GM21825 (cell line): ENCODE data around the gene CEP72.
A peak's percentile ranks its signal among the peaks of the same experiment; 100 is the strongest.
"Not testable (repeated sequence)": the region's sequence is repeated elsewhere in the genome, so short reads cannot be mapped to it uniquely, and the experiment has no call there.

Experiments
- ATAC-seq: cut with Tn5 transposase; IDR thresholded peaks from one replicate; pipeline ENCODE4 v1.9.1; 2021; ENCODE audit warnings: mild to moderate bottlenecking, moderate library complexity; ENCODE audit not compliant: unreplicated experiment

The CEP72 gene

DNA sequence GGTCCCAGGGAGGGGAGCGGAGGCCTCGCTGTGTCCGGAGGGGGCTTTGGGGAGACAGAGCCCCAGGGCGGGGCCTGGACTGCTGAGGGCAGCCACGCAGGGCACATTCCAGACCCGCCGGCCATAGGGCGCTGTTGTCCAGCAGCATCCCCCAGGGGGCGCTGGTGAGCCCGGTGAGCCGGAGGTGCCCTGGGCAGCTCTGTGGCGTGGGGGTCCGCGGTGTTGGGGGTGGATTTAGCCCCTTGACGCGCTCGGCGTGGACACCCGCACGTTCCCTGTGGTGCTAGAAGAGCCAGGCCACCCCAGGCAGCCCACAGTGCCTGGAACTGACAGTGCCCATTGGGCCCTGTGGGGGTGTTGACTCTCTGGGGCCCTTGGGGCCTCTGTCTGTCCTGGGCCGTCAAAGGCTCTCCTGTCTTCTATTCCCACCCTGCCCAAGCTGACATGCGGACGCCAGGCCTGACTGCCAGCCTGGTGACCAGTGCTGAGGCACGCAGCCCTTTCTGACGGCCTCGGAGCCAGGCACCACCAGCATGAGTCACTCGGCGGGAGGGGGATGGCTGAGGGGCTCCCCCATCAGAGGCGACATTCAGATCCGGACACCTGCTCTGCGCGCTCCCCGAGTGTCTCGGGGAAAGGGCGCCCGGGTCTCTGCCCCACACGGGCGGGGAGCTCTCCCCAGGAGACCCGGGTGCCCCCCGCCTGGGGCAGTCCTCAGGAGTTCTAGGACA, 57.1 kb downstream of the CEP72 start:
- no peak for ATAC-seq

DNA sequence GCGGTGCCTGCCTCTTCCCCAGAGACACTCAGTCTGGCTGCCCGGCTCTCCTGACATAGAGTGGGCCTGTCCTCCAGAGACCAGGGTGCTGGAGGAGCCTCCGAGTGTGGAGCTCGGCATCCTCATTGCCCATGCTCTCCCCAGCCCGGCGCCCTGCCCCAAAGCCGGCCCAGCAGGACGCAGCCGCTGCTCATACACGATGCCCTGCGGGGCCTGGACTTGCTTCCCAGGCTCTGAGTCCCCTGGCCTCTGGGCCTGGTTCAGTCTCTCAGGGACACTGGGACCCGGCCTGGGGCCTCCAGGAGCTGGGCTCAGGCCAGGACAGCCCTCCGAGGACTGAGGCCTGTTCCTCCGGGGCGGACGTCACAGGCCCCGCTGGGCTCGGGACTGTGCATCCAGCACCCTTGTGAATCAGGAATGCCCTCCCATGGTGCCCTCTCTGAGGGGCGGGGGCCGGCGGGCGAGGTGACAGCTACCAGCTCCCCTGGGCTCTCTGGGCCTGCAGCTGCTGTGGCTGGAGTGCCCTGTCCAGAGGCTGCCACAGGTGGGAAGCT, 57.8 kb downstream of the CEP72 start:
- ATAC-seq = no peak

DNA sequence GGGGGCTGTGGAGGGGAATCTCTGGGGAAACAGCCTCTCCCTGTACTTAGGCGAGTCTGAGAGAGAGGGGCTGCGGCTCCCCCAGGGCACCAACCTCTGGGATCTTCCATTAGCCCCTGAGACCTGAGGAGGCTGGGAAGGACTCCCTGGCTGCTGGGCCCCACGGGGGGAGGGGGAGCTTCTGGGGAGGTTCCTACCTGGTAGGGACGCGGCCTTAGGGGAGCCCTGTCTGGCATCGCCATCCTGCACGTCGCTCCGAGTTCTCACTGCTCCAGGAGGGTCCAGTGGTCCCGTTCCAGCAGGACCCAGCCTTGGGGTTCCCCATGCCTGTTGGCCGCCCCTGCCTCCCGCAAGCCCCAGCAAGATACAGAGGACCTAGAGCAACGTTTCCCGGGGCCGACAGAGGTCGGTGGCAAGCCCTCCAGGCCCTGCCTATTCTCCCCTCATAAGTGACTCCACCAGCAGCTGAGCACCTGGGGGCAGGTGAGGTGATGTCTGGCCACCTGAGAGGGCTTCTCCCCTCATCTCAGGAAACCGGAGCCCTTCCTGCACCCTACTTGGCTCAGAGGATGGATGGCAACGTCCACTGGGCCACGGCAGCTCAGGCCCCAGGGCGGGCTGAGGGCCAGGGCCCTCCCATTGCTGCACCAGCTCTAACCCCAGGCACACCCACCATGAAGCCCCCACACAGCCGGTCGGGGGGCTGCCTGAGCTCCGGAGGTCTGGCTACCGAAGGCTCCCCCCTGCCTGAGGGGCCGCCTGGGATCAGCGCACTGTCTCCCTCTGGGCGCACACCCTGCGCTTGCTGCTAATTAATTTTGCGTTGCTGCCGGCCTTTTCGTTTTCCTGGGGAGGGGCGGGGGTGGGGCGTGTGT, 58.5 kb downstream of the CEP72 start:
- no peak for ATAC-seq

DNA sequence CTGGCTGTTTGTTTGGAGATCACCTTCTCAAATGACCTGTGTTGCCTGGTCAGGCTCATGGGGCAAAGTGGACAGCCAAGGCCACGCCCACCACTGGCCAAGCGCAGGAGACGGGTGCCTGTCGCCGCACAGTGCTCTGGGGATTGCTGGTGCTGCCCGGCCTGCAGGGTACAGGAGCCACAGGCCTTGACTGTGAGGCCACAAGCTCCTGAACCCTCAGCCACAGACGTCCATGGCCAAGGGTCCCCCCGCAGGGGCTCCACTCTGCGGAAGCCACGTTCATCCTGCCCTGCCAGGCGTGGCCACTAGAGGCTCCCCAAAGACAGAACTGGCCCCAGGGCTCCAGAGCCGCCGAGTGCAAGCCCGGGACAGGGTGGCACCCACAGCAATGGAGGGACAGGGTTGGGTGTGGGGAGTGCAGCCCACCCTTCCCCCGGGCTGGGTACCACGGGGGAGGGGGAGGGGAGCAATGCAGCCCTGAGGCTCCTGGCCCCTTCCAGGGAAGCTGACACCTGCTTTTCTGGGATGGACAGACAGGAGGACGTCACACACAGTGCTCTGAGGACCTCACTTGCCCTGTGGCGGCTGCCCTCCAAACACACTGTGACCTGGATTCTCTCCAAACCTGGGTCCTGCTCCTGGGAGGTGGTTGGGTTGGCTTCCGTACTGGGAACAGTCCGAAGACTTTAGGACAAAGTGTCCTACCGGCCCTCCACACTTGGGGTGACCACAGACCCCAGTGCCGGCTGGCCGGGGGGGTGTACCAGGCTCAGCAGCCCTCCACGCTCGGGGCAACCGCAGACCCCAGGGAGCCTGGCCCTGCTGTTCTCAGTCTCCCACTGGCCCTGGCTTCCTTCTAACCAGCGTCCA, 59.6 kb downstream of the CEP72 start:
- ATAC-seq = peak; percentile 62

- ATAC-seq = no peak
Measured at GRCh38 chr5:672329-673160, 60.4 kb downstream of the CEP72 start.

- ATAC-seq = no peak
Measured at GRCh38 chr5:673161-673830, 61.2 kb downstream of the CEP72 start.

GRCh38 chr5:673831-674629, 61.9 kb downstream of the CEP72 start:
- ATAC-seq = no peak

DNA sequence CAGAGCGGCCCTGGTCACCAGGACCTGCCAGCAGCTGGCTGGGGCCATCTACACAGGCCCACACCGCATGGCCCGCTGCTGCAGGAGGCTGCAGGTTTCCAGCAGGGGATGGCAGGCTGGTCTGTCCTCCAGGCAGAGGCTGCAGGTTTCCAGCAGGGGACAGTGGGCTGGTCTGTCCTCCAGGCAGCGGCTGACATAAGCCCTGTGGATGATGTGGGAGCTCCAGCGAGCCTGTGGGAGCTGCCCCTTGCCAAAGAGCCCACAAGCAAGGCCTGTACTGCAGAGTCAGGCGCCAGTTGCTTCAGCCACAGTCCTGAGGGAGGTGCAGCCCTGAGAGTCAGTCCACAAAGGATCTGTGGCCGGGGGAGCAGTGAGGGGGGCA, 62.5 kb downstream of the CEP72 start:
- ATAC-seq = no peak

- ATAC-seq = no peak
Measured at GRCh38 chr5:675111-675870, 63.2 kb downstream of the CEP72 start.

GRCh38 chr5:675871-676698, 63.9 kb downstream of the CEP72 start:
- ATAC-seq = no peak

- no peak for ATAC-seq
Measured at GRCh38 chr5:676699-677076, 64.5 kb downstream of the CEP72 start.

- ATAC-seq = no peak
Measured at GRCh38 chr5:677131-678101, 65.3 kb downstream of the CEP72 start.

DNA sequence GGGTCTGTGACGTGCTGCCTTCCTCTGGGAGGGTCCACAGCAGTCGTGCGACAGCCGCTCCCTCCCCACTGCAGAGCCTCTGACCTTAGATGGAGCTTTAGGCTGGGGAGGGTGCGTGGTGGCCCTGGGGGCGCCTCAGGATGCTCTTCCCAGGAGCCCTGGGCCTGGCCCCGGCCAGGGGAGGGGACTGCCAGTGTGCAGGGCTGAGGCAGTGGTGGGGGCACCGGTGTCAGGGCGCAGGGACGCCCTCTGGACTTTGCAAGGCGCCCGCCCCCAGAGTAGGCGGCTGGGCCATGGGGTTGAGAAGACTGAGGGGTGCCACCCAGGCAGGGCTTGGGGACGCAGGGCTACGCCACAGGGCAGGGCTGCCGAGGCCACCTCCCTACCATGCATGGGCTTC, 66.4 kb downstream of the CEP72 start:
- ATAC-seq = not testable (repeated sequence)

GRCh38 chr5:679166-679895, 67.2 kb downstream of the CEP72 start:
- ATAC-seq = not testable (repeated sequence)

GRCh38 chr5:680118-680795, 68.1 kb downstream of the CEP72 start:
- ATAC-seq = not testable (repeated sequence)
